Keratinocyte (primary cell): Measurements from ENCODE around the gene MSANTD2. TPM values are rescaled to one million over a fixed set of nuclear protein-coding genes. Genes with fewer than 3 reads are reported as not detected.

ENCODE experiments used
- DNase-seq: peaks from one replicate; pipeline ENCODE4 v3.0.0-alpha.2; 2011; ENCODE audit warnings: low read depth, missing footprints, low spot score
- FAIRE-seq: peaks from 2 replicates; lab custom pipeline; 2011; peaks lifted over from hg19 to GRCh38; lab: Jason Lieb, UNC
- H2AFZ ChIP-seq: 2 replicates; pipeline ENCODE4 v1.6.0; 2012; ENCODE audit warnings: low read length, control low read depth, inconsistent platforms; ENCODE audit not compliant: control insufficient read depth
- H3K27ac ChIP-seq: 2 replicates; pipeline ENCODE4 v1.5.1; 2011; ENCODE audit warnings: low read length; ENCODE audit not compliant: control insufficient read depth, insufficient read depth
- H3K27me3 ChIP-seq: 3 replicates; pipeline ENCODE4 v1.6.0; 2011; ENCODE audit warnings: low read length; ENCODE audit not compliant: control insufficient read depth, insufficient read depth; ENCODE audit errors: extremely low read depth
- H3K36me3 ChIP-seq, 2 experiments: 2 replicates in 1 of 2; 3 replicates in 1 of 2; pipeline ENCODE4 v1.5.1; 2011; ENCODE audit warnings: low read length in 2 of 2, mild to moderate bottlenecking in 1 of 2; ENCODE audit not compliant: control insufficient read depth in 2 of 2, insufficient read depth in 2 of 2; ENCODE audit errors: extremely low read depth in 1 of 2
- H3K4me1 ChIP-seq: 3 replicates; pipeline ENCODE4 v1.5.1; 2011; ENCODE audit warnings: low read length; ENCODE audit not compliant: control insufficient read depth, insufficient read depth; ENCODE audit errors: extremely low read depth
- H3K4me2 ChIP-seq: 3 replicates; pipeline ENCODE4 v1.6.0; 2011; ENCODE audit warnings: low read depth, low read length; ENCODE audit not compliant: control insufficient read depth, insufficient read depth; ENCODE audit errors: extremely low read depth
- H3K4me3 ChIP-seq, 3 experiments: fragments of 200-600 bp in 1 of 3; sonication (generic) in 1 of 3; 2 replicates in 2 of 3; 3 replicates in 1 of 3; pipeline ENCODE4 v1.5.1; 2011 to 2016; ENCODE audit warnings: low read length in 3 of 3, mild to moderate bottlenecking in 3 of 3, control low read depth in 2 of 3, inconsistent platforms in 1 of 3, low read depth in 1 of 3, mixed read lengths in 1 of 3, mixed run types in 1 of 3, moderate library complexity in 1 of 3; ENCODE audit not compliant: control insufficient read depth in 2 of 3, insufficient read depth in 2 of 3; ENCODE audit errors: extremely low read depth in 1 of 3
- H3K79me2 ChIP-seq: 2 replicates; pipeline ENCODE4 v1.6.0; 2012; ENCODE audit warnings: low read length; ENCODE audit not compliant: control insufficient read depth, insufficient read depth
- H3K9ac ChIP-seq: 3 replicates; pipeline ENCODE4 v1.6.0; 2011; ENCODE audit warnings: low read length; ENCODE audit not compliant: control insufficient read depth, insufficient read depth; ENCODE audit errors: extremely low read depth
- H3K9me1 ChIP-seq: 3 replicates; pipeline ENCODE4 v1.6.0; 2011; ENCODE audit warnings: low read length; ENCODE audit not compliant: control insufficient read depth, insufficient read depth; ENCODE audit errors: extremely low read depth
- H3K9me3 ChIP-seq: 2 replicates; pipeline ENCODE4 v1.5.1; 2012; ENCODE audit warnings: low read depth, low read length; ENCODE audit not compliant: control insufficient read depth
- H4K20me1 ChIP-seq: 3 replicates; pipeline ENCODE4 v1.6.0; 2011; ENCODE audit warnings: low read length; ENCODE audit not compliant: control insufficient read depth, insufficient read depth; ENCODE audit errors: extremely low read depth
- EZH2 ChIP-seq: IDR thresholded peaks from one replicate; pipeline ENCODE4 v1.6.1; 2012; ENCODE audit warnings: inconsistent platforms, mild to moderate bottlenecking, low read length, moderate library complexity
- dilution Hi-C: fragments of 300-500 bp; cut with MboI; formaldehyde crosslinking; loops from one replicate; pipeline ENCODE4 v1.7.0; 2020; ENCODE audit warnings: low sequenced_read_pairs; ENCODE audit not compliant: extremely low pct_ligation_motif_present
- polyA plus RNA-seq, 5 experiments: library from polyadenylated mRNA; depleted of rRNA in 3 of 5; stranded (reverse) in 3 of 5; stranded (forward) in 1 of 5; unstranded in 1 of 5; fragments of >200 nt; gene quantifications; 1 replicate in 1 of 5; 2 replicates in 3 of 5; 3 replicates in 1 of 5; pipeline versions ENCODE4 v1.2.1 to v1.2.3, GENCODE V29; 2011 to 2012; ENCODE audit warnings: missing spikeins in 2 of 5, low read depth in 1 of 5, low replicate concordance in 1 of 5
- TF ChIP-seq, protein P1 (sequence below), 3 experiments: IDR thresholded peaks in 1 of 3; conservative IDR thresholded peaks in 1 of 3; optimal IDR thresholded peaks in 1 of 3; 2 replicates in 2 of 3; 3 replicates in 1 of 3; pipeline versions ENCODE3 to v1.5.1; 2011; ENCODE audit warnings: low read length in 3 of 3, mild to moderate bottlenecking in 3 of 3, moderate library complexity in 2 of 3, control low read depth in 1 of 3, inconsistent platforms in 1 of 3; ENCODE audit not compliant: insufficient read depth in 2 of 3; ENCODE audit errors: extremely low read depth in 1 of 3

MSANTD2 gene
- polyA plus RNA-seq, 1 donor (not counting 4 experiments of a cell fraction or from before 2014, with no cell fraction given), result 6.6 TPM

DNA sequence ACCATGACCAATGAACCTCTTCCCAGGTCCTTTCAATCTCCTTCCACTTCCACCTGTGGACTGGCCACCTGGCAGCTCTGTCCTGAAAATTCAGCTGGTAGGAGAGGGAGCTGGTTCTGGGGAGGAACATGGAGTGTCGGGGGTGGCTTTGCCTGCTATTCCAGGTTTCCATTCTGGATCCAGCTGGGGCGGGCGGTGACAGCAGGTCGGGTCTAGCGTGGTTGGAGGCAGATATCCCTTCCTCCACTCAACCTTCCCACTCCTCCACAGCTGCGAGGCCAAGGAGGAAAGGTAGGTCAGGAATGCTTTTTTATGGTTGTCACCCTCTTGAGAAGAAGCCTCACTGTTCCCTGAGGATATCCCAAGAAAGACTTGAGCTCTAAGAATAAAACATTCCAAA is 57.2 kb downstream of the MSANTD2 start:
- Histone ChIP-seq H3K79me2 (no peaks in the 10 kb centered on the region), H3K9me3 (no peaks in the 10 kb centered on the region), H3K9ac (no peak overlapping the region), H4K20me1 (no peaks in the 10 kb centered on the region), H3K27ac (no peak overlapping the region), H3K27me3 (peaks cover 59% of the 10 kb centered on the region), H3K4me3 (no peak overlapping the region), H3K36me3 (no peaks in the 10 kb centered on the region), H3K4me2 (no peak overlapping the region), H3K9me1 (no peaks in the 10 kb centered on the region), H3K4me1 (peaks cover 15% of the 10 kb centered on the region), H2AFZ (no peak overlapping the region)
- no peak for FAIRE-seq
- TF ChIP-seq, protein P1, sequence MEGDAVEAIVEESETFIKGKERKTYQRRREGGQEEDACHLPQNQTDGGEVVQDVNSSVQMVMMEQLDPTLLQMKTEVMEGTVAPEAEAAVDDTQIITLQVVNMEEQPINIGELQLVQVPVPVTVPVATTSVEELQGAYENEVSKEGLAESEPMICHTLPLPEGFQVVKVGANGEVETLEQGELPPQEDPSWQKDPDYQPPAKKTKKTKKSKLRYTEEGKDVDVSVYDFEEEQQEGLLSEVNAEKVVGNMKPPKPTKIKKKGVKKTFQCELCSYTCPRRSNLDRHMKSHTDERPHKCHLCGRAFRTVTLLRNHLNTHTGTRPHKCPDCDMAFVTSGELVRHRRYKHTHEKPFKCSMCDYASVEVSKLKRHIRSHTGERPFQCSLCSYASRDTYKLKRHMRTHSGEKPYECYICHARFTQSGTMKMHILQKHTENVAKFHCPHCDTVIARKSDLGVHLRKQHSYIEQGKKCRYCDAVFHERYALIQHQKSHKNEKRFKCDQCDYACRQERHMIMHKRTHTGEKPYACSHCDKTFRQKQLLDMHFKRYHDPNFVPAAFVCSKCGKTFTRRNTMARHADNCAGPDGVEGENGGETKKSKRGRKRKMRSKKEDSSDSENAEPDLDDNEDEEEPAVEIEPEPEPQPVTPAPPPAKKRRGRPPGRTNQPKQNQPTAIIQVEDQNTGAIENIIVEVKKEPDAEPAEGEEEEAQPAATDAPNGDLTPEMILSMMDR (optimal IDR thresholded peaks at IDR 0.05 in 1 of 3, IDR thresholded peaks at IDR 0.05 in 1 of 3, conservative IDR thresholded peaks at IDR 0.05 in 1 of 3; ENCODE audit: extremely low read depth in 1 of 3, insufficient read depth in 2 of 3, low read length in 3 of 3), result no peak
- TF ChIP-seq EZH2, result no peak
- no peak for DNase-seq
- dilution Hi-C loops, result no loop called here

DNA sequence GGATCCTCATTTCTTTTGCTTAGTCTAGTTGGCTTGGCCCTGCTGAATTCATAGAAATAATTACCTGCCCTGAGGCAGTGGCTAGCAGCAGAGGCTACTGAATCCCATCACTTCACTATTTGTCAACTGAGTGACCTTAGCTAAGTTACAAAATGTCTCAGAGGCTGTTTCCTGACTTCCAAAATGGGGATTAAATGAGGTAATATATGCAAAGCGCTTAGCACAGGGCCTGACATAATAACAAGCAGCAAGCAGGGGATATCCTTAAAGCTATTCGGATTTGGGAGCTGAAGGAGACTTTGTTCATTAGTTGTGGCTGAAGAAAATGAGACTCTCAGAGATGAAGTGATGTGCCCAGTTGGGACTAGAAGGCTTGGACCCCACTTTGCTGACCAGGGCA is 57.7 kb downstream of the MSANTD2 start:
- Histone ChIP-seq H3K4me3 (no peak overlapping the region), H3K9me1 (no peaks in the 10 kb centered on the region), H3K4me1 (peaks cover 15% of the 10 kb centered on the region), H3K27me3 (peaks cover 64% of the 10 kb centered on the region), H3K9me3 (no peaks in the 10 kb centered on the region), H4K20me1 (no peaks in the 10 kb centered on the region), H3K79me2 (no peaks in the 10 kb centered on the region), H2AFZ (no peak overlapping the region), H3K4me2 (no peak overlapping the region), H3K36me3 (no peaks in the 10 kb centered on the region), H3K9ac (no peak overlapping the region), H3K27ac (no peak overlapping the region)
- TF ChIP-seq, protein P1 (optimal IDR thresholded peaks at IDR 0.05 in 1 of 3, IDR thresholded peaks at IDR 0.05 in 1 of 3, conservative IDR thresholded peaks at IDR 0.05 in 1 of 3; ENCODE audit: extremely low read depth in 1 of 3, insufficient read depth in 2 of 3, low read length in 3 of 3), result no peak
- TF ChIP-seq EZH2, result no peak
- no peak for FAIRE-seq
- dilution Hi-C loops, result no loop called here
- no peak for DNase-seq
